AG04450 (cell line): ENCODE results near the gene CCNQ. TPM values are rescaled to one million over a fixed set of nuclear protein-coding genes. Genes with fewer than 3 reads are reported as not detected.
"Not testable (repeated sequence)": the region's sequence is repeated elsewhere in the genome, so short reads cannot be mapped to it uniquely, and the experiment has no call there.

Source experiments
- CTCF ChIA-PET: fragments of 300-600, 350-600 bp; formaldehyde crosslinking; extraction: SDS; loops from one replicate; lab custom pipeline; 2022; ENCODE audit warnings: antibody characterized with exemption, inconsistent platforms; lab: Charles Lee
- POLR2A ChIA-PET: fragments of 350-600 bp; formaldehyde crosslinking; extraction: SDS; loops from one replicate; lab custom pipeline; 2021; ENCODE audit warnings: antibody characterized with exemption, inconsistent platforms; lab: Yijun Ruan, JAX
- DNase-seq: peaks from one replicate; pipeline ENCODE4 v3.0.0-alpha.2; 2011; ENCODE audit warnings: low read depth, low spot score
- H3K27ac ChIP-seq: one replicate; pipeline ENCODE4 v1.5.1; 2012; ENCODE audit warnings: low read depth, low read length, control low read depth
- H3K27me3 ChIP-seq: one replicate; pipeline ENCODE4 v1.6.0; 2012; ENCODE audit warnings: low read length; ENCODE audit not compliant: control insufficient read depth, insufficient read depth
- H3K4me3 ChIP-seq: 2 replicates; pipeline ENCODE4 v1.5.1; 2011; ENCODE audit warnings: mild to moderate bottlenecking, low read depth, low read length, control low read depth
- H3K9me3 ChIP-seq: 2 replicates; pipeline ENCODE4 v1.5.1; 2012; ENCODE audit warnings: low read length; ENCODE audit not compliant: control insufficient read depth, insufficient read depth
- CTCF ChIP-seq: IDR thresholded peaks from 2 replicates; pipeline ENCODE4 v1.5.1; 2011; ENCODE audit warnings: low read depth, low read length, control low read depth, inconsistent platforms
- polyA plus RNA-seq: library from polyadenylated mRNA; depleted of rRNA; stranded (reverse); fragments of >200 nt; gene quantifications from 2 replicates; pipeline ENCODE4 v1.2.3, GENCODE V29; 2011

CCNQ gene
- polyA plus RNA-seq, 1 experiment, result 23.6 TPM

- CTCF ChIA-PET, result interaction anchor here (0.8 to 3.1 kb wide), 3 partner anchors 12 to 57 kb away, joined by 3 to 55 read pairs (median 6); no protein-coding TSS in a partner anchor
- no peak for DNase-seq
- POLR2A ChIA-PET, result no interaction called here
- Histone ChIP-seq H3K4me3 (no peak overlapping the region), H3K27me3 (peaks cover 16% of the 10 kb centered on the region), H3K27ac (no peak overlapping the region), H3K9me3 (no peaks in the 10 kb centered on the region)
- no peak for TF ChIP-seq CTCF
These were observed 11.9 kb upstream of the CCNQ start for GRCh38 chrX:153610836-153611213.

GRCh38 chrX:153609917-153610835 lies 11.2 kb upstream of the CCNQ start:
- Histone ChIP-seq H3K4me3 (peak overlapping the region; percentile 45), H3K27me3 (peaks cover 16% of the 10 kb centered on the region), H3K27ac (no peak overlapping the region), H3K9me3 (no peaks in the 10 kb centered on the region)
- peak; percentile 18 for DNase-seq
- peak; percentile 63 for TF ChIP-seq CTCF
- ChIA-PET CTCF (interaction anchor here (0.6 to 3.1 kb wide), 20 partner anchors 9 to 1811 kb away, joined by 3 to 55 read pairs (median 4); partner anchors contain the start of gene CCNQ), POLR2A (no interaction called here)

GRCh38 chrX:153608806-153609205 lies 9.9 kb upstream of the CCNQ start:
- ChIA-PET POLR2A (no interaction called here), CTCF (interaction anchor here (0.9 to 3.1 kb wide), 11 partner anchors 9 to 100 kb away, joined by 3 to 55 read pairs (median 5); partner anchors contain the start of gene CCNQ)
- TF ChIP-seq CTCF, result no peak
- peaks cover 12% of the 10 kb centered on the region for H3K27me3 ChIP-seq
- no peak overlapping the region for H3K27ac ChIP-seq
- no peaks in the 10 kb centered on the region for H3K9me3 ChIP-seq
- H3K4me3 ChIP-seq, result no peak overlapping the region
- no peak for DNase-seq

- POLR2A ChIA-PET, result no interaction called here
- no peak for TF ChIP-seq CTCF
- Histone ChIP-seq H3K9me3 (no peaks in the 10 kb centered on the region), H3K4me3 (no peak overlapping the region), H3K27ac (no peak overlapping the region), H3K27me3 (peaks cover 12% of the 10 kb centered on the region)
- CTCF ChIA-PET, result interaction anchor here (1.5 kb wide), 1 partner anchor 9 kb away, joined by 4 read pairs; no protein-coding TSS in a partner anchor
- no peak for DNase-seq
These were observed 9.4 kb upstream of the CCNQ start for GRCh38 chrX:153608376-153608775.

- ChIA-PET CTCF (interaction anchor here (3.4 kb wide), 1 partner anchor 61 kb away, joined by 14 read pairs; no protein-coding TSS in a partner anchor), POLR2A (no interaction called here)
- H3K9me3 ChIP-seq, result no peaks in the 10 kb centered on the region
- no peak overlapping the region for H3K27ac ChIP-seq
- no peak overlapping the region for H3K4me3 ChIP-seq
- H3K27me3 ChIP-seq, result peaks cover 4% of the 10 kb centered on the region
- TF ChIP-seq CTCF, result no peak
- DNase-seq, result no peak
These were observed 7.6 kb upstream of the CCNQ start for GRCh38 chrX:153606503-153606902.

GRCh38 chrX:153604666-153605380 lies 5.9 kb upstream of the CCNQ start:
- H3K4me3 ChIP-seq, H3K27me3 ChIP-seq, DNase-seq, H3K9me3 ChIP-seq, POLR2A ChIA-PET, H3K27ac ChIP-seq: not testable (repeated sequence)
- CTCF ChIA-PET, result interaction anchor here (3.4 kb wide), 1 partner anchor 62 kb away, joined by 14 read pairs; no protein-coding TSS in a partner anchor
